HepG2 (cell line): ENCODE data around the gene PLSCR5.

Source experiments
- FIP1L1 ChIP-seq: fragments of 200-400 bp; formaldehyde crosslinking; IDR thresholded peaks from 2 replicates; pipeline ENCODE4 v1.6.1; 2018; ENCODE audit warnings: low read depth, mild to moderate bottlenecking, low read length, moderate library complexity, borderline replicate concordance; ENCODE audit not compliant: insufficient read depth
- SP2 ChIP-seq: sonication (generic); formaldehyde crosslinking; IDR thresholded peaks from 2 replicates; pipeline ENCODE4 v1.5.1; 2020; ENCODE audit warnings: mild to moderate bottlenecking, missing genetic modification reagents
- ZNF530 ChIP-seq: sonication (generic); formaldehyde crosslinking; IDR thresholded peaks from 2 replicates; pipeline ENCODE4 v1.5.0; 2020; ENCODE audit warnings: low read depth, mild to moderate bottlenecking, missing genetic modification reagents
- ZNF550 ChIP-seq: sonication (generic); formaldehyde crosslinking; IDR thresholded peaks from 2 replicates; pipeline ENCODE4 v1.4.0; 2020; ENCODE audit warnings: mild to moderate bottlenecking, missing genetic modification reagents, borderline replicate concordance

DNA sequence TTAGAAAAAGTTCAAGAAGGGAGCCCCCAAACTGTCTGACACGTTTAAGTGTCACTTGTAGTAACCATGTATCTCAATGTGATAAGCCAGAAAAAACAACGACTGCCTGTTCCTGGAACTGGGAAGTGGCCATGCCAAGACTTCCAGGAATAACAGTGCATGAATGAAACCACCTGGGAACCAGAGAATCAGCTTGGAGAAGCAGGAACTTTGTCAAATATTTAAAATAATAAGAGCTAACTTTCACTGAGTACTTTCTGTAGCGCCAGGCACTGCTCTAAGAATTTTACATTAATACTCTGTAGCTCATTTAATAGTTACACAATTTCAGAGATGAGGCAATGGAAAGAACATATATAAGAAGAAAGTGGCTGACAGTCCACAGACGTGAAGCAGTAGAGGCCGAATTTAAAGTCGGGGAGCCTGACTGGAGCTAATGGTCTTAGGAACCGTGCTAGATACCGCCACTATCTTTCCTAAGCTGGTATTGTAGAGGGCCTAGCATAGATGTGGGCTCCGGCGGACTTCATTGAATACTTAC lies 61.6 kb downstream of the PLSCR5 start:
- no peak for TF ChIP-seq SP2 (CRISPR knock-in tag)
- TF ChIP-seq FIP1L1 = no peak
- TF ChIP-seq ZNF550 (CRISPR knock-in tag) = no peak
- no peak for TF ChIP-seq ZNF530
